Neuron (in vitro differentiated cells): ENCODE measurements around the gene SPART.
A peak's percentile ranks its signal among the peaks of the same experiment; 100 is the strongest.
"Not testable (repeated sequence)": the region's sequence is repeated elsewhere in the genome, so short reads cannot be mapped to it uniquely, and the experiment has no call there.

Source experiments
- H2AFZ ChIP-seq: one replicate; pipeline ENCODE4 v1.6.1; 2013; ENCODE audit warnings: low read depth, mild to moderate bottlenecking, inconsistent platforms, low read length, moderate library complexity
- H3K27me3 ChIP-seq: one replicate; pipeline ENCODE4 v1.6.1; 2013; ENCODE audit warnings: low read length; ENCODE audit not compliant: insufficient read depth
- H3K36me3 ChIP-seq: one replicate; pipeline ENCODE4 v1.6.1; 2013; ENCODE audit warnings: low read length; ENCODE audit not compliant: insufficient read depth
- H3K4me1 ChIP-seq: one replicate; pipeline ENCODE4 v1.6.1; 2013; ENCODE audit warnings: low read length; ENCODE audit not compliant: insufficient read depth
- H3K4me3 ChIP-seq: 2 replicates; pipeline ENCODE4 v1.5.1; 2013; ENCODE audit warnings: mild to moderate bottlenecking, low read length, moderate library complexity
- H3K9me3 ChIP-seq: one replicate; pipeline ENCODE4 v1.6.1; 2013; ENCODE audit warnings: low read length

Gene SPART

GRCh38 chr13:36323951-36324566 lies 22.1 kb downstream of the SPART start:
- Histone ChIP-seq H3K36me3 (peaks cover 63% of the 10 kb centered on the region), H3K4me3 (no peak overlapping the region), H3K4me1 (no peaks in the 10 kb centered on the region)

GRCh38 chr13:36323408-36323807 lies 22.8 kb downstream of the SPART start:
- Histone ChIP-seq H3K4me1 (no peaks in the 10 kb centered on the region), H2AFZ (no peak overlapping the region), H3K36me3 (peaks cover 57% of the 10 kb centered on the region), H3K27me3 (no peaks in the 10 kb centered on the region), H3K4me3 (no peak overlapping the region), H3K9me3 (no peaks in the 10 kb centered on the region)

More at GRCh38 chr13:36323951-36324566, 22.1 kb downstream of the SPART start:
- no peaks in the 10 kb centered on the region for H3K9me3 ChIP-seq
- H2AFZ ChIP-seq, result no peak overlapping the region
- H3K27me3 ChIP-seq, result no peaks in the 10 kb centered on the region

- H3K4me3 ChIP-seq, H3K27me3 ChIP-seq, H3K9me3 ChIP-seq, H2AFZ ChIP-seq, H3K4me1 ChIP-seq: not testable (repeated sequence)
- H3K36me3 ChIP-seq, result peaks cover 35% of the 10 kb centered on the region
These were observed 26.4 kb downstream of the SPART start for GRCh38 chr13:36319793-36320192.

- Histone ChIP-seq H3K9me3 (peaks cover 3% of the 10 kb centered on the region), H3K36me3 (peaks cover 64% of the 10 kb centered on the region), H3K4me1 (no peaks in the 10 kb centered on the region)
These were observed 32.9 kb downstream of the SPART start for GRCh38 chr13:36313047-36313969.

GRCh38 chr13:36310417-36311108 lies 35.6 kb downstream of the SPART start:
- H3K9me3 ChIP-seq, result peaks cover 3% of the 10 kb centered on the region

More at GRCh38 chr13:36313047-36313969, 32.9 kb downstream of the SPART start:
- no peaks in the 10 kb centered on the region for H3K27me3 ChIP-seq
- no peak overlapping the region for H3K4me3 ChIP-seq
- no peak overlapping the region for H2AFZ ChIP-seq

GRCh38 chr13:36302289-36302688 lies 43.9 kb downstream of the SPART start:
- Histone ChIP-seq H3K27me3 (no peaks in the 10 kb centered on the region), H2AFZ (no peak overlapping the region), H3K36me3 (peaks cover 39% of the 10 kb centered on the region), H3K9me3 (no peaks in the 10 kb centered on the region), H3K4me1 (peaks cover 36% of the 10 kb centered on the region), H3K4me3 (no peak overlapping the region)

More at GRCh38 chr13:36310417-36311108, 35.6 kb downstream of the SPART start:
- Histone ChIP-seq H3K36me3 (peaks cover 70% of the 10 kb centered on the region), H3K4me3 (no peak overlapping the region), H2AFZ (no peak overlapping the region), H3K4me1 (no peaks in the 10 kb centered on the region), H3K27me3 (no peaks in the 10 kb centered on the region)

- H2AFZ ChIP-seq, H3K4me3 ChIP-seq, H3K27me3 ChIP-seq, H3K9me3 ChIP-seq: not testable (repeated sequence)
- H3K4me1 ChIP-seq, result peaks cover 36% of the 10 kb centered on the region
- peaks cover 24% of the 10 kb centered on the region for H3K36me3 ChIP-seq
These were observed 46.7 kb downstream of the SPART start for GRCh38 chr13:36299469-36299868.

- H3K4me3 ChIP-seq, result peak overlapping the region; percentile 51
- no peaks in the 10 kb centered on the region for H3K9me3 ChIP-seq
These were observed 47.6 kb downstream of the SPART start for GRCh38 chr13:36298535-36299068.

GRCh38 chr13:36297366-36298338 lies 48.5 kb downstream of the SPART start, which contains the start of gene CCDC169:
Gene CCDC169, minus strand, starts transcription at chr13:36297814. Its CDS starts 95 bp downstream, at chr13:36297719.
- Histone ChIP-seq H3K4me3 (peak within 1 kb of the TSS; percentile 51), H3K27me3 (no peaks in the 10 kb centered on the region), H2AFZ (peak within 1 kb of the TSS; percentile 12), H3K4me1 (peaks cover 36% of the 10 kb centered on the region), H3K36me3 (peaks cover 8% of the 10 kb centered on the region), H3K9me3 (no peaks in the 10 kb centered on the region)

More at GRCh38 chr13:36298535-36299068, 47.6 kb downstream of the SPART start:
- Histone ChIP-seq H3K27me3 (no peaks in the 10 kb centered on the region), H3K36me3 (peaks cover 15% of the 10 kb centered on the region), H2AFZ (no peak overlapping the region), H3K4me1 (peaks cover 36% of the 10 kb centered on the region)

GRCh38 chr13:36294096-36294495 lies 52.1 kb downstream of the SPART start:
- Histone ChIP-seq H3K36me3 (no peaks in the 10 kb centered on the region), H3K4me1 (peaks cover 15% of the 10 kb centered on the region), H3K27me3 (no peaks in the 10 kb centered on the region), H2AFZ (no peak overlapping the region), H3K9me3 (no peaks in the 10 kb centered on the region), H3K4me3 (no peak overlapping the region)

- peaks cover 10% of the 10 kb centered on the region for H3K4me1 ChIP-seq
- no peak overlapping the region for H3K4me3 ChIP-seq
- no peaks in the 10 kb centered on the region for H3K36me3 ChIP-seq
- no peaks in the 10 kb centered on the region for H3K9me3 ChIP-seq
- no peak overlapping the region for H2AFZ ChIP-seq
- H3K27me3 ChIP-seq, result no peaks in the 10 kb centered on the region
These were observed 52.7 kb downstream of the SPART start for GRCh38 chr13:36293497-36293896.
